Measurements from ENCODE around the gene FAM227B.

Gene FAM227B

DNA sequence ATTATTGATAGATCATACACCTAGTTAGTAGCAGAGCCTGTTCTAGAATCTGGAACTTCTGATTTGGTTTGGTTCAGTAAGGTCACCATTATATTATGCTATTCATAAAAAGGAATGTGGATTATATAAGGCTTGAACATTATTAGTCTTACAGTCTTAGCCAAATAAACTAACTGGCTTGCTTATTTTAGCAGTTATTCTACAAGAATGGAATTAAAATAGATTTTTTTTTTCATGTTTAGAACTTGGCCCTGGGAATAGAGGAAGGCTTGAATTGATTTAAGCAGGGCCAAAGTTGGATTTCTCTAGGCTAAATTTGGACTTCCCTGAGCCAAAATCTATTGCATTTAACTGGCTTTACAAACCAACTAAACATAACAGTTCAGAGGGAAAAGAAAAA lies 24.7 kb upstream of the FAM227B start:
- Histone ChIP-seq H3K9me3 (ENCODE audit: severe bottlenecking) (no peaks in the 10 kb centered on the region), H3K27ac (ENCODE audit: poor library complexity, severe bottlenecking) (no peak overlapping the region), H3K4me1 (ENCODE audit: insufficient read depth, poor library complexity, severe bottlenecking) (peaks cover 9% of the 10 kb centered on the region), H3K4me3 (ENCODE audit: severe bottlenecking) (no peak overlapping the region), H3K36me3 (ENCODE audit: low read depth) (peaks cover 36% of the 10 kb centered on the region), H3K27me3 (ENCODE audit: insufficient read depth, poor library complexity, severe bottlenecking) (no peaks in the 10 kb centered on the region)
- TF ChIP-seq, protein P1, sequence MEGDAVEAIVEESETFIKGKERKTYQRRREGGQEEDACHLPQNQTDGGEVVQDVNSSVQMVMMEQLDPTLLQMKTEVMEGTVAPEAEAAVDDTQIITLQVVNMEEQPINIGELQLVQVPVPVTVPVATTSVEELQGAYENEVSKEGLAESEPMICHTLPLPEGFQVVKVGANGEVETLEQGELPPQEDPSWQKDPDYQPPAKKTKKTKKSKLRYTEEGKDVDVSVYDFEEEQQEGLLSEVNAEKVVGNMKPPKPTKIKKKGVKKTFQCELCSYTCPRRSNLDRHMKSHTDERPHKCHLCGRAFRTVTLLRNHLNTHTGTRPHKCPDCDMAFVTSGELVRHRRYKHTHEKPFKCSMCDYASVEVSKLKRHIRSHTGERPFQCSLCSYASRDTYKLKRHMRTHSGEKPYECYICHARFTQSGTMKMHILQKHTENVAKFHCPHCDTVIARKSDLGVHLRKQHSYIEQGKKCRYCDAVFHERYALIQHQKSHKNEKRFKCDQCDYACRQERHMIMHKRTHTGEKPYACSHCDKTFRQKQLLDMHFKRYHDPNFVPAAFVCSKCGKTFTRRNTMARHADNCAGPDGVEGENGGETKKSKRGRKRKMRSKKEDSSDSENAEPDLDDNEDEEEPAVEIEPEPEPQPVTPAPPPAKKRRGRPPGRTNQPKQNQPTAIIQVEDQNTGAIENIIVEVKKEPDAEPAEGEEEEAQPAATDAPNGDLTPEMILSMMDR (IDR thresholded peaks at IDR 0.05; ENCODE audit: poor library complexity, severe bottlenecking): no peak
- no peak for DNase-seq (ENCODE audit: low spot score)
- no peak for ATAC-seq (ENCODE audit: low read depth)

DNA sequence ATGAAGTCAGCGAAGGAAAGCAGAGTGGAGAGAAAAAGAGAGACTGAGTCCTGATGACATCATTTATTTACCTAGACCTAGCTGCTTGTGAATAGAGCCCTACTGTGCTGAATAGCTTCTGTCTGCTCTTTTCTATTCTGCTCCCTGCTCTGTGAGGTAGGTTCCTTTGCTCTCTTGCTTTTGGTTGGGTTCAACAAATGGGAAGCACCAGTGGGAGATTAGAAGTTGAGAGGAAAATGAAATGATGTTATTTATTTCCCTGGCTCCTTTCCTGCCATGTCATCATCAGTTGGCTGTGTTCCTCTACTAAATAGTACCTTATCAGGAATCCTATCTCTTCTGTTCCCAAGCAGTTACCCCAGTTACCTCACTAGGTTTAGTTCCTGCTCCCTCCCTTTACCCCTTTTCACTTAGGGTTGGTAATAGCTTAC lies 23.8 kb upstream of the FAM227B start:
- no peak for DNase-seq (ENCODE audit: low spot score)
- TF ChIP-seq, protein P1 (IDR thresholded peaks at IDR 0.05; ENCODE audit: poor library complexity, severe bottlenecking): no peak
- H3K36me3 ChIP-seq (ENCODE audit: low read depth): peaks cover 45% of the 10 kb centered on the region
- no peaks in the 10 kb centered on the region for H3K27me3 ChIP-seq (ENCODE audit: insufficient read depth, poor library complexity, severe bottlenecking)
- peaks cover 9% of the 10 kb centered on the region for H3K4me1 ChIP-seq (ENCODE audit: insufficient read depth, poor library complexity, severe bottlenecking)
- no peak overlapping the region for H3K27ac ChIP-seq (ENCODE audit: poor library complexity, severe bottlenecking)
- H3K9me3 ChIP-seq (ENCODE audit: severe bottlenecking): no peaks in the 10 kb centered on the region
- ATAC-seq (ENCODE audit: low read depth): no peak
- H3K4me3 ChIP-seq (ENCODE audit: severe bottlenecking): no peak overlapping the region

DNA sequence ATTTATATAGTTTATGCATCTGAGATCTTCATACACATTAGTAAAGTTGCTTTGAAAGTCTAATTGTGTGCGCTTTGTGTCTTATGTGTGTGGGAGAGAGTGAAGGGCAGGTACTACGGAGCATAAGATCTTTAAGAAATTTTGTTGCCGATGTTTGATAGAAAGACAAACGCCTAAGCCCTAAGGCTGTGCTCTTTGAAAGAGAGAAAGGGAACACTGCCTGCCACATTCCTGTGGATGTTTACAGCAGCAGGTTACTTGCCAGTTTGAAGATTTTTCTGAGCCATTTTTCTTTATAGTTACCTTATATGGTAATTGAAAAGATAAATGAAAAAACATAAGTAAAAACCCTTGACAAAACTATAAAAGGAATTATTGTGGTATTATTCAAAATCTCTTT lies 17.2 kb upstream of the FAM227B start:
- Histone ChIP-seq H3K4me3 (ENCODE audit: severe bottlenecking) (no peak overlapping the region), H3K27me3 (ENCODE audit: insufficient read depth, poor library complexity, severe bottlenecking) (no peaks in the 10 kb centered on the region), H3K9me3 (ENCODE audit: severe bottlenecking) (no peaks in the 10 kb centered on the region), H3K4me1 (ENCODE audit: insufficient read depth, poor library complexity, severe bottlenecking) (no peaks in the 10 kb centered on the region), H3K36me3 (ENCODE audit: low read depth) (peaks cover 86% of the 10 kb centered on the region), H3K27ac (ENCODE audit: poor library complexity, severe bottlenecking) (no peak overlapping the region)
- TF ChIP-seq, protein P1 (IDR thresholded peaks at IDR 0.05; ENCODE audit: poor library complexity, severe bottlenecking): no peak
- ATAC-seq (ENCODE audit: low read depth) (no peak), DNase-seq (ENCODE audit: low spot score) (no peak)

DNA sequence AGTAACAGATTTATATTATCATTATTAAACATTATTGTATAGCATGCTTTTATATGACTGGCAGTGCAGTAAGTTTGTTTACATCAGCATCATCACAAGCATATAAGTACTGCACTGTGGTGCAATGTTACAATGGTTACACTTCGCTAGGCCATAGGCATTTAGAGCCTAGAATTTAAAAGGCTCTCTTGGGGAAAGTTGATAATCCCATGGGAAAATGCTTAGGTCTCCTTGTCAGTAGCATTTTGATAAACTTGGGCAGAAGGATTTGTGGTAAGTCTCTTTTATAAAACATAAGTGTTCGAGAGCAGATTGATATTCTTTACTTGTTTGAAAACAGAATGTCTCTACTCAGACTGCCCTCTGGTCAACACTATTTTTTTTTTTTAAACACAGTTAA lies 7.8 kb upstream of the FAM227B start:
- H3K27ac ChIP-seq (ENCODE audit: poor library complexity, severe bottlenecking): peak overlapping the region; percentile 86
- DNase-seq (ENCODE audit: low spot score) (no peak), ATAC-seq (ENCODE audit: low read depth) (no peak)
- peaks cover 5% of the 10 kb centered on the region for H3K9me3 ChIP-seq (ENCODE audit: severe bottlenecking)
- TF ChIP-seq, protein P1 (IDR thresholded peaks at IDR 0.05; ENCODE audit: poor library complexity, severe bottlenecking): no peak
- peaks cover 21% of the 10 kb centered on the region for H3K4me1 ChIP-seq (ENCODE audit: insufficient read depth, poor library complexity, severe bottlenecking)
- no peaks in the 10 kb centered on the region for H3K27me3 ChIP-seq (ENCODE audit: insufficient read depth, poor library complexity, severe bottlenecking)
- no peak overlapping the region for H3K4me3 ChIP-seq (ENCODE audit: severe bottlenecking)
- peaks cover 95% of the 10 kb centered on the region for H3K36me3 ChIP-seq (ENCODE audit: low read depth)

DNA sequence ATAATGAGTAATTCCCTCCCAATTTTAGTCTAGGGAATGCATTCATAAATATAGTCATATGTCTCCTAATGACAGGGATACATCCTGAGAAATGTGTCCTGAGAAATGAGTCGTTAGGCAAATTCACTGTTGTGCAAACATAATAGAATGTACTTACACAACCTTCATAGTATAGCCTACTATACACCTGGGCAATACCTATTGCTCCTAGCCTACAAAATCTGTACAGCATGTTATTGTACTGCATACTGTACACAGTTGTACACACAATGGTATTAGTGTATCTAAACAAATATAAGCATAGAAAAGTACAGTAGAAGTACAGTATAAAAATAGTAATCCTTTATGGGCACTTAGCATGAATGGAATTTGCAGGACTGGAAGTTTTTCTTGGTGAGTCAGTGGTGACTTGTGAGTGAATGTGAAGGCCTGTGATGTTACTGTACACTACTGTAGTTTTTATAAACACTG lies 6.8 kb upstream of the FAM227B start:
- H3K9me3 ChIP-seq (ENCODE audit: severe bottlenecking): peaks cover 5% of the 10 kb centered on the region
- DNase-seq (ENCODE audit: low spot score) (no peak), ATAC-seq (ENCODE audit: low read depth) (peak; percentile 95)
- H3K4me3 ChIP-seq (ENCODE audit: severe bottlenecking): no peak overlapping the region
- TF ChIP-seq, protein P1 (IDR thresholded peaks at IDR 0.05; ENCODE audit: poor library complexity, severe bottlenecking): no peak
- no peaks in the 10 kb centered on the region for H3K27me3 ChIP-seq (ENCODE audit: insufficient read depth, poor library complexity, severe bottlenecking)
- H3K4me1 ChIP-seq (ENCODE audit: insufficient read depth, poor library complexity, severe bottlenecking): peaks cover 21% of the 10 kb centered on the region
- H3K27ac ChIP-seq (ENCODE audit: poor library complexity, severe bottlenecking): peak overlapping the region; percentile 86
- H3K36me3 ChIP-seq (ENCODE audit: low read depth): peaks cover 89% of the 10 kb centered on the region

Data from RWPE2 (cell line).